Caco-2 (cell line): ENCODE data around the gene COCH. TPM values are rescaled to one million over a fixed set of nuclear protein-coding genes. Genes with fewer than 3 reads are reported as not detected.

Experiments used
- BruUV-seq: library from RNA; stranded (reverse); fragments of 400-500 nt; replicated peaks from 2 replicates; lab custom pipeline; 2021; lab: Mats Ljungman, UMichigan
- CTCF ChIA-PET: fragments of 300-600 bp; sonication (Branson Sonifier 250); formaldehyde crosslinking; loops from one replicate; lab custom pipeline; 2022; ENCODE audit warnings: antibody characterized with exemption; lab: Charles Lee
- POLR2A ChIA-PET: fragments of 300-600 bp; sonication (Branson Sonifier 250); formaldehyde crosslinking; loops from one replicate; lab custom pipeline; 2022; ENCODE audit warnings: antibody characterized with exemption; lab: Charles Lee
- DNase-seq, 2 experiments: peaks; one replicate each; pipeline versions ENCODE4 v3.0.0 to v3.0.0-alpha.2; 2020 to 2022
- H3K27me3 ChIP-seq: replicated peaks from 2 replicates; pipeline ENCODE4 v1.6.0; 2011; ENCODE audit warnings: low read length; ENCODE audit not compliant: control insufficient read depth, insufficient read depth
- H3K36me3 ChIP-seq: 2 replicates; pipeline ENCODE4 v1.5.1; 2011; ENCODE audit warnings: low read length; ENCODE audit not compliant: control insufficient read depth, insufficient read depth
- H3K4me1 ChIP-seq: fragments of 250-450 bp; sonication (Bioruptor Pico); 2 replicates; pipeline ENCODE4 v1.5.1; 2020; ENCODE audit warnings: mild to moderate bottlenecking
- H3K4me3 ChIP-seq: 2 replicates; pipeline ENCODE4 v1.5.1; 2011; ENCODE audit warnings: low read depth, mild to moderate bottlenecking, control low read depth, low read length
- H3K9me3 ChIP-seq: fragments of 250-450 bp; sonication (Bioruptor Pico); 2 replicates; pipeline ENCODE4 v1.5.1; 2020; ENCODE audit warnings: mild to moderate bottlenecking, moderate library complexity
- H3K27ac Mint-ChIP-seq: one replicate; pipeline ENCODE4 v1.8.0; 2022; ENCODE audit warnings: mixed read lengths; ENCODE audit not compliant: unreplicated experiment
- H3K27me3 Mint-ChIP-seq: one replicate; pipeline ENCODE4 v1.8.0; 2022; ENCODE audit warnings: mixed read lengths; ENCODE audit not compliant: insufficient read depth, unreplicated experiment
- H3K36me3 Mint-ChIP-seq: one replicate; pipeline ENCODE4 v1.8.0; 2022; ENCODE audit warnings: mild to moderate bottlenecking, mixed read lengths; ENCODE audit not compliant: insufficient read depth, unreplicated experiment
- H3K4me1 Mint-ChIP-seq: one replicate; pipeline ENCODE4 v1.8.0; 2022; ENCODE audit warnings: low read depth, mixed read lengths; ENCODE audit not compliant: unreplicated experiment
- H3K4me3 Mint-ChIP-seq: one replicate; pipeline ENCODE4 v1.8.0; 2022; ENCODE audit warnings: mild to moderate bottlenecking, moderate library complexity, mixed read lengths; ENCODE audit not compliant: unreplicated experiment
- H3K9me3 Mint-ChIP-seq: one replicate; pipeline ENCODE4 v1.8.0; 2022; ENCODE audit warnings: mixed read lengths; ENCODE audit not compliant: unreplicated experiment
- intact Hi-C: fragments of 100-400 bp; cut with micrococcal nuclease; formaldehyde crosslinking; loops from one replicate; pipeline ENCODE4 v1.10.0; 2022; ENCODE audit not compliant: unreplicated experiment
- total RNA-seq: library from RNA; stranded (reverse); gene quantifications from 2 replicates; pipeline ENCODE4 v1.2.3, GENCODE V29; 2022
- TF ChIP-seq, protein P1 (sequence below), 2 experiments: fragments of 200-600 bp in 1 of 2; IDR thresholded peaks; 1 replicate in 1 of 2; 2 replicates in 1 of 2; pipeline versions ENCODE4 v1.5.1 to v1.8.0; 2011 to 2022; ENCODE audit warnings: antibody characterized with exemption in 1 of 2, control low read depth in 1 of 2, inconsistent platforms in 1 of 2, low read depth in 1 of 2, low read length in 1 of 2, mild to moderate bottlenecking in 1 of 2, moderate library complexity in 1 of 2; ENCODE audit not compliant: insufficient read depth in 1 of 2, severe bottlenecking in 1 of 2, unreplicated experiment in 1 of 2

COCH gene
- total RNA-seq, 1 experiment from 2014 or later: 32.2 TPM

DNA sequence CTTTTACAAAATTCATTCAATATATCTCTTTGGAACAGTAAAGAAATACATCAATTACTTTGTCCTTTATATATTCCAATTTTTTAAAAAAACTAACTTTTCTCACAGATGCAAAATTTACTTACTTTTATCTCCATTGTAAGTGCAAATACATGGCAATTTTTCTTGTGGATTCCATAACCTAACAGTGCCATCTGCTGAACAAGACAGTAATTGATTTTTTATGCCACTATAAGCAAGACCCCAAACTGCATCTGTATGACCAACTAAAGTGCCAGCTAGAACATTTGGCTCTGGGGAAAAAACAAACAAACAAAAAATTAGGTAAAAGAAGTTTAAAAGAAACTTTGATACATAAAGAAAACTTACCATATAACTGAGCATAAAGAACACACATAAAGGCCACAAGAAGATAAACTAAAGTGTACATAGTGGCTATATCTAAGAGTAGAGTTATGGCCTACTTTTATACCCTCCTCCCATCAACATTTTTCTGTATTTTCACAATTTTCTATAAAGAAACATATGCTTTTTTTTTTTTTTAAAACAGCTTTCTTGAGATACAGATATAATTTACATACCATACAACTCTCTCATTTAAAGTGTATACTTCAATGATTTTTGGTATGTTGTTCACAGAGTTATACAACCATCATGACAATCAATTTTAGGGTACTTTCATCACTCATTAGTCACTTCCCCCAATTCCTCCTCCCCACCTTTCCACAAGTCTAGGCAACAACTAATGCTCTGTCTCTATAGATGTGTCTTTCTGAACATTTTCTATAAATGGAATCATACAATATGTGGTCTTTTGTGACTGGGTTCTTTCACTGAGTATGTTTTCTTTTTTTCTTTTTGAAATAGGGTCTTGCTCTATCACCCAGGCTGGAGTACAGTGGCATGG lies 32.6 kb downstream of the COCH start:
- TF ChIP-seq, protein P1, sequence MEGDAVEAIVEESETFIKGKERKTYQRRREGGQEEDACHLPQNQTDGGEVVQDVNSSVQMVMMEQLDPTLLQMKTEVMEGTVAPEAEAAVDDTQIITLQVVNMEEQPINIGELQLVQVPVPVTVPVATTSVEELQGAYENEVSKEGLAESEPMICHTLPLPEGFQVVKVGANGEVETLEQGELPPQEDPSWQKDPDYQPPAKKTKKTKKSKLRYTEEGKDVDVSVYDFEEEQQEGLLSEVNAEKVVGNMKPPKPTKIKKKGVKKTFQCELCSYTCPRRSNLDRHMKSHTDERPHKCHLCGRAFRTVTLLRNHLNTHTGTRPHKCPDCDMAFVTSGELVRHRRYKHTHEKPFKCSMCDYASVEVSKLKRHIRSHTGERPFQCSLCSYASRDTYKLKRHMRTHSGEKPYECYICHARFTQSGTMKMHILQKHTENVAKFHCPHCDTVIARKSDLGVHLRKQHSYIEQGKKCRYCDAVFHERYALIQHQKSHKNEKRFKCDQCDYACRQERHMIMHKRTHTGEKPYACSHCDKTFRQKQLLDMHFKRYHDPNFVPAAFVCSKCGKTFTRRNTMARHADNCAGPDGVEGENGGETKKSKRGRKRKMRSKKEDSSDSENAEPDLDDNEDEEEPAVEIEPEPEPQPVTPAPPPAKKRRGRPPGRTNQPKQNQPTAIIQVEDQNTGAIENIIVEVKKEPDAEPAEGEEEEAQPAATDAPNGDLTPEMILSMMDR (IDR thresholded peaks at IDR 0.05; ENCODE audit: insufficient read depth in 1 of 2, low read depth in 1 of 2, low read length in 1 of 2, severe bottlenecking in 1 of 2, unreplicated experiment in 1 of 2): no peak
- H3K9me3 Mint-ChIP-seq: no peaks in the 10 kb centered on the region
- Histone ChIP-seq H3K4me3 (no peak overlapping the region), H3K27me3 (no peaks in the 10 kb centered on the region), H3K4me1 (no peaks in the 10 kb centered on the region), H3K36me3 (no peaks in the 10 kb centered on the region), H3K9me3 (no peaks in the 10 kb centered on the region)
- ChIA-PET POLR2A (no interaction called here), CTCF (interaction anchor here (0.6 kb wide), 1 partner anchor 96 kb away, joined by 3 read pairs; no protein-coding TSS in a partner anchor)
- no TSS peak for BruUV-seq
- intact Hi-C loops: loop anchor here (2.0 kb wide), 1 partner anchor 250 kb away; no protein-coding TSS in a partner anchor
- no peak overlapping the region for H3K27ac Mint-ChIP-seq
- DNase-seq: no peak
- H3K27me3 Mint-ChIP-seq: no peaks in the 10 kb centered on the region
- H3K4me1 Mint-ChIP-seq: no peaks in the 10 kb centered on the region
- peaks cover 10% of the 10 kb centered on the region for H3K36me3 Mint-ChIP-seq
- H3K4me3 Mint-ChIP-seq: no peak overlapping the region

DNA sequence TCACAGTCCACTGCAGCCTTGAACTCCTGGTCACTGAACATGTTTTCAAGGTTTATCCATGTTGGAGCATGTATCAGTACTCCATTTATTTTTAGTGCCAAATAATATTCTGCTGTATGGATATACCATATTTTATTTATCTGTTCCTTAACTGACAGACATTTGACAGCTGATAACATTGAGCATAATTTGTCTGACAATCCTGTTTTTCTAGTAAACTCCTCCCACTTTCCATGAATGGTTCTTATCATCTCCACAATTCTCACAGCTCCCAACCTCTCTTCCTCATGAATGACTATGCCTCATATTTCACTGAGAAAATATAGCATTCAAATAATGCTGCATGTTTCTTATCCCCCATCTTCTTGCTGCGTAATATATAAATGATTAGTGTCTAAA lies 33.3 kb downstream of the COCH start:
- Histone ChIP-seq H3K27me3 (no peaks in the 10 kb centered on the region), H3K36me3 (no peaks in the 10 kb centered on the region), H3K4me1 (no peaks in the 10 kb centered on the region), H3K4me3 (no peak overlapping the region), H3K9me3 (no peaks in the 10 kb centered on the region)
- H3K4me3 Mint-ChIP-seq: no peak overlapping the region
- DNase-seq: no peak
- peaks cover 10% of the 10 kb centered on the region for H3K36me3 Mint-ChIP-seq
- no TSS peak for BruUV-seq
- H3K27ac Mint-ChIP-seq: no peak overlapping the region
- ChIA-PET POLR2A (no interaction called here), CTCF (no interaction called here)
- no peaks in the 10 kb centered on the region for H3K4me1 Mint-ChIP-seq
- TF ChIP-seq, protein P1 (IDR thresholded peaks at IDR 0.05; ENCODE audit: insufficient read depth in 1 of 2, low read depth in 1 of 2, low read length in 1 of 2, severe bottlenecking in 1 of 2, unreplicated experiment in 1 of 2): no peak
- intact Hi-C loops: loop anchor here (2.0 kb wide), 1 partner anchor 251 kb away; no protein-coding TSS in a partner anchor
- H3K27me3 Mint-ChIP-seq: no peaks in the 10 kb centered on the region
- no peaks in the 10 kb centered on the region for H3K9me3 Mint-ChIP-seq

DNA sequence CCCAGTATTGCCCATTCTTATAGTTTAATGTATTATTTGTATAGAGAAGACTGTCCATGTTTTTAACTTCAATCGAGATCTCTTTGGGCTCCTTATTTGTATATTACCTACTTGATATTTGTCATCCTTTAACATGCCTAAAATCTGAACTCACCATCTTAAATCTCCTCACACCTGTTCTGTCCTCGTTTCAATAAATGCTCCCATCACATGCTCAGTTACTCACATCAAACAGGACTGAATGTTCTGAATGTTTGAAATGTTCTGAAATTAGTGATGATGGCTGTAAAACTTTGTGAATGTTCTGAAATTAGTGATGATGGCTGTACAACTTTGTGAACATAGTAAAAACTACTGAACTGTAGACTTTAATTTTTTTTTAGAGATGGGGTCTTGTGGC lies 34.5 kb downstream of the COCH start:
- Mint-ChIP-seq H3K27me3 (no peaks in the 10 kb centered on the region), H3K27ac (no peak overlapping the region), H3K9me3 (no peaks in the 10 kb centered on the region), H3K4me3 (no peak overlapping the region), H3K36me3 (peaks cover 10% of the 10 kb centered on the region), H3K4me1 (no peaks in the 10 kb centered on the region)
- H3K36me3 ChIP-seq: no peaks in the 10 kb centered on the region
- TF ChIP-seq, protein P1 (IDR thresholded peaks at IDR 0.05; ENCODE audit: insufficient read depth in 1 of 2, low read depth in 1 of 2, low read length in 1 of 2, severe bottlenecking in 1 of 2, unreplicated experiment in 1 of 2): no peak
- no peak overlapping the region for H3K4me3 ChIP-seq
- BruUV-seq: no TSS peak
- H3K27me3 ChIP-seq: no peaks in the 10 kb centered on the region
- no peak for DNase-seq
- ChIA-PET CTCF (no interaction called here), POLR2A (no interaction called here)
- no peaks in the 10 kb centered on the region for H3K4me1 ChIP-seq
- intact Hi-C loops: no loop called here
- no peaks in the 10 kb centered on the region for H3K9me3 ChIP-seq
